Stimulated activated CD4-positive, alpha-beta T cell treated with anti-CD3 and anti-CD28 coated beads, Interleukin-1b, Interleukin-23, amount 100 ng/mL, for 48 hours (primary cell): ENCODE data around the gene TGFBR2.
"Not testable (repeated sequence)": the region's sequence is repeated elsewhere in the genome, so short reads cannot be mapped to it uniquely, and the experiment has no call there.

Experiments used
- DNase-seq: peaks from one replicate; pipeline ENCODE4 v3.0.0-alpha.2; 2020

TGFBR2 gene

DNA sequence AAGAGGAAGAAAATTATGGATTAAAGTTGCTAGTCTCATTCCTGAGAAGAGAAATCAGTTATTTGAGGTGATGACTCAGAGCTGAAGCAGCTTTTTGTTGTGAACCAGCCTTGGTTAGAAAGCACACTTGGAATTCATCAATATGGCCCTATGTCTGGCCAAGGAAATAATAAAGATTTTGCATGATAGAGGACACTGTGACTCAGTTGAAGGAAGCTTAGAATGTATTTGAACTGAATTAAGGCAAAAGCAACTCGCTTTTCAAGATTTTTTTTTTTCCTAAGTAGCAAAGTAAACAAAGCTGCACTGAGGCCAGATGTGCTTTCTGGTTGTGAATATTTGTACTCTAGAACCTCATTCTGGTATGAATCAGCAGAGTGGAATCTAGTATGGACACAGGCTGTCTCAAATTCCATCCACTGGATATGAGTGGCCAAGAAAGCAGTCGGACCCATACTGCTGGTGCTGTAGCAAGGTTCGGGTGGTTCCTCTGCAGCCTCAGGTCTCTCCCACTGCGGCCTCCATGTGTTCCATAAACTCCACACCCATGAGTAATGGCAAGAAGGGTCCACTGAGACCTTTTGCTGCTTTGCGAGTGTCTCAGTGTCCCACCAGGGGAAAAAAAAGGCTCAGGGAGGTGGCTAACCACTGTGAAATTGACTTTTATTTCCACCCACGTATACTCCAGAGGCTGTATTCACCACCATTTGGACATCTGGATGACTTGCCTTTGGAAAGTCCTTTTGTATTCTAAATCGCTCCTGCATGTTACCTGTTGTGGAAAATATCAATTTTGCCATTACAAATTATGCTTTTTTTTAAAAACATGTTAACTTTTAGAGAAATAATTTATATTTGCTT is 53.1 kb downstream of the TGFBR2 start:
- no peak for DNase-seq

DNA sequence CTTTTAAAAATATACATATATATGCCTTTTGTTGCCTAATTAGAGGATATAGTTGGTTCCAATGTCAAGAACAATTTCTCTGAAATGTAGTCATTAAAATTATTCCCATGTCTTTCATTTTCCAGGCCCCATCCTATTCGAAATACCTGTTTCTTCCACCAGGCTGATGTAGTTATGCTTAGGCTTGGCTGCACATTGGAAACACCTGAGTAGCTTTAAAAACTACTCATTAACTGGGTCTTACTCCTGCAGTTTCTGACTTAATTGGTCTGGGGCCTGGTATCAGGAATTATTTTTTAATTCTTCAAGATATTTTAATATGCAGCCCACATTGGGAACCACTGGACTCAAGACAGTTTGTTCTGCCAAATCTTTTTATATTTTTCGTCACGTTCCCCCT is 53.7 kb downstream of the TGFBR2 start:
- DNase-seq: no peak

DNA sequence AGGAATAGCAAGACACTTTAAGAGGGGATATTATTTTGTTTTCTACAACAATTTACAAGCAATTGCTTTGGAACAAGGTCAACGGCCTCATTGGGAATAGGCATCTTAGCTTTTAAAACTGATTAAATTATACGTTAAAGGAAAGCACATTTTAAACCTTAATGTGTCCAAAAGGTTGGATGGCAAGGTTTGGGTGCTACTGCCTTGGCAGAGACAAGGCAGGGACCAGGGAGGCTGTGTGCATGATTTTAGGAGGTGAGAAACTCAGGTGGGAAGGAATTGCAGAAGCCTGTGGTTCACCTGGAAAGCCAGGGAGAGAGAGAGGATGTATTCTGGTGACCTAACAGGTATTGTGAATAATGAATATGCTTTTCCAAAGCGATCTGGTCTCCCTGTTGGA is 54.3 kb downstream of the TGFBR2 start:
- no peak for DNase-seq

DNA sequence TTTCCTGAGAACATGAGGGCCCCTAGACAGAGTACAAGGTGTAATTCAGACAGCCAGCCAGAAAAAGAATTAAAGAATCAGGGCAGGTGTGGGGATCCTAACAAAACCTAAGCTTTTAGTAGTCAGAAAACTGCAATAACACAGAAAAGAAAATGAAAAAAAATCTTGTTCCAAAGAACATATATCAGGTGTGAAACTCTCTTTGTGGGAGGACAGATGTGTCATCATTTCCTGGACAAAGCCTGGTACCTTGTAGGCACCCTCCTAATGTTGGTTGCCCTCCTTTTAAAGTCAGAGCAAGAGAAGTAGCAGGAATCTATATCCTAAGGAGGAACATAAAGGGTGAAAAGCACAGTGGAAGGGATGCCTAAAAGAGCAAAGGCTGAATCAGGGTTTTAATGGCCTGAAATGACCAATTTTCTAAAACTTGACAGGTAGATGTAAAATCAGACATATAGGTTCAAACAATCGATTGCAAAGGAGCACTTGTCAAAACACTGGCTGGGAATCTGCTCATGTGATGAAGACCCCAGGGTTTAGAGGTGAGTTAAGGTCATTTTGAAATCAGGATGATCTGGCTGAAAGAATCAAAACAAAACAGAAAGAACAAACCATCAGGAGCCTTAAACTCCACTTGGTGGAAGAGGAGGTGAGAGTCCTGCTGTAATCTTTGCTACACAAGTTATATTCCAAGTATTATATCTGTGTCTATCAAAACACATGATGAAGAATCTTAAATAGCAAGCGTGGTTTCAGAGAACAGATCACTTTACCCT is 54.9 kb downstream of the TGFBR2 start:
- DNase-seq: no peak

DNA sequence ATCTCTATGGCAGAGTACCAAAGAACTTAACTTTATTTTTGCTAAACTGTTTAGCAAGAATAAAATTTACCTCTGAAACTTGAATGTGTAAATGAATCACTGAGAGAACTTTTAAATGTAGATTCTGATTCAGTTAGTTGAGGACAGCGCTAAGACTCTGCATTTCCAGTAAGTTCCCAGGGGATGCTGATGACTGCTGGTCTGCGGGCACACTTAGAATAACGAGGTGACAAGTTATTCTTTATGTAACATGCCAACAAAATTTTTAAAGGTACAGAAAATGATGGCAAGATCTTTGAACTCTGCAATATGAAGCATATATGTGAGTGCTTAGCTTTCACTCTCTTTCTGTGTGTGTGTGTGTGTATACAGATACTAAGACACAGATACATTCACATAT is 56.4 kb downstream of the TGFBR2 start:
- no peak for DNase-seq

DNA sequence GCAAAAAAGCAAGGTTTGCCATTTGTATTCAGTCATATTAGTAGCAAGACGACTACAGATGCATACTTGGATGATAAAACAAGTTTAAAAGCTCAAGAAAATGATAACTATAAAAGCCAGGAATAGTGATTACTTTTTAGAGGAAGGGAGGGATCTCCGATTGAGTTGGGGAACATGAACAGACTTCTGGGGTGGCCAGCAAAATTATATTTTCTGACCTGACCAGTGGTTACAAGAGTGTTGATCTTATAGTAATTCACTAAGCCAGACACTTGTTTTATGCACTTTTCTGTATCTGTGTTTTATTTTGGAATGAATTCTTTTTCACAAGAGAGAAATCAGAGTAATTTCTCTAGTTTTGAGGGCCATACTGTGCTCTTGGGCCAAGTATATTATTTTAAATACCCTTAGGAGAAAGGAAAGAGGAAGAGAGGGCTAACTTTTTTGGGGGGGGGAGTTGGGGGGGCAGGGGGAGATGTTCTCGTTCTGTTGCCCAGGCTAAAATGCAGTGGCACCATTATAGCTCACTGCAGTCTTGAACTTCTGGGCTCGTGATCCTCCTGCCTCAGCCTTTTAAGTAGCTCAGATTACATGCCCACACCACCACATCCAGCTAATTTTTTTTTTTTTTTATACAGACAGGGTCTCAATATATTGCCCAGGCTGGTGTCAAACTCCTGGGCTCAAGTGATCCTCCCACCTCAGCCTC is 57.3 kb downstream of the TGFBR2 start:
- no peak for DNase-seq

- DNase-seq: no peak
Measured at GRCh38 chr3:30664459-30664858, 58.1 kb downstream of the TGFBR2 start.

GRCh38 chr3:30664884-30665283 is 58.5 kb downstream of the TGFBR2 start:
- no peak for DNase-seq

DNA sequence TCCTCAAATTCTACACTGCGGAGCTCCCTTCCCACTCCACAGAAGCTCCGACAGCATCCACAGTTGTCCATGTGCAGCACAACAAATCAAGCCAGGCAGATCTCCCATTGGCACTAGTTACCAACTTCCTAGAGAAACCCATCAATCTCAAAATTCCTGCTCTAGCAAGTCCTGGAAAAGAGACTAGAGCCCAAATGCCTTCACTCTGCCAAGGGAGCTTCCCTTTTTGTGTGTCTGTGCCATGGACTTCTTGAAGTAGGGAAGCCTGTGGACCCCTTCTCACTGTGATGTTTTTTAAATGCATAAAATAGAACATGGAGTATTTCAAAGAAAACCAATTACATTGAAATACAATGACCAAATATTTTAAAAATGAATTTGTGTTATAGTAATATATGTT is 59.1 kb downstream of the TGFBR2 start:
- DNase-seq: no peak

DNA sequence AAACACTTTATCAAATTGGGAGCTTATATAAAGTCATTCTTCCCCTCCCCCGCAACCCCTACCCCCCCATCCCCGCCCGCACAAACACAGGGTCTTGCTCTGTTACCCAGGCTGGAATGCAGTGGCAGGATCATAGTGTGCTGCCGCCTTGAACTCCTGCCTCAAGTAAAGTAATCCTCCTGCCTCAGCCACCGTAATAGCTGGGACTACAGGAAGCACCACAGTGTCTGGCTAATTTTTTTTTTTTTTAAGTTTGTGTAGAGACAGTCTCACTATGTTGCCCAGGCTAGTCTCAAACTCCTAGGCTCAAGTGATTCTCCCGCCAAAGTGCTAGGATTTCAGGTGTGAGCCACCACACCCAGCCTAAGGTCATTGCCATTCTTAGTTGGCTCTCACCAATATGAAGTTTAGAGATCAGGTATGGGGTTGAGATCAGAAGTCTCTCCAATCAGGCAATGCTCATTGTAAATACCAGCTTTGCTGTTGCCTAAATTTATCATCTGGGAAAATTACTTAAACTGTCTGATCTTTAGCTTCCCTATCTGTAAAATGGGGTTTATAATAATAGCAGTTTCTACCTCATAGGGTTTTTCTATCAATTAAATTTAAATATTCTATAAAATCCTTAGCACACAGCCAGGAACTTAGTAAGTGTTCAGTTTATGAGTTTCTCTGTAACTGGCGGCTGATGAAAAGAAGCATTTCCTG is 60.3 kb downstream of the TGFBR2 start:
- DNase-seq: no peak

DNA sequence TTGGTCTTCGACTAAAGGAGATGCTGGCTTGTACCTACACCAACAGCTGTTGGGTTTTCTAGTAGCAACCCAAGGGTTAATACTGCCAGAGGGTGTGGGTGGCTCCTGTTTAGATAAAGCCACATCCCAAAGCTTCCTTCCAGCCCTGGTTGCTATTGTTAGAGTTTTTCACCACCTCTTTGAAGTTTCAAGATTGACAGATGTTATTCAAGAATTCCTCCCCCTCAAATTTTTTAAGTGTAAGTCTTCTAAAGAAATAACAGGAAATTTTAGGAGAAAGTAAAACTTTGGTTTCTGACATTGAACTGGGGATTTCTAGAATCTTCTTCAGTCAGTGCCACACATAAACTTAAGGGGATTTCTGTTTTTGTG is 60.9 kb downstream of the TGFBR2 start:
- no peak for DNase-seq

DNA sequence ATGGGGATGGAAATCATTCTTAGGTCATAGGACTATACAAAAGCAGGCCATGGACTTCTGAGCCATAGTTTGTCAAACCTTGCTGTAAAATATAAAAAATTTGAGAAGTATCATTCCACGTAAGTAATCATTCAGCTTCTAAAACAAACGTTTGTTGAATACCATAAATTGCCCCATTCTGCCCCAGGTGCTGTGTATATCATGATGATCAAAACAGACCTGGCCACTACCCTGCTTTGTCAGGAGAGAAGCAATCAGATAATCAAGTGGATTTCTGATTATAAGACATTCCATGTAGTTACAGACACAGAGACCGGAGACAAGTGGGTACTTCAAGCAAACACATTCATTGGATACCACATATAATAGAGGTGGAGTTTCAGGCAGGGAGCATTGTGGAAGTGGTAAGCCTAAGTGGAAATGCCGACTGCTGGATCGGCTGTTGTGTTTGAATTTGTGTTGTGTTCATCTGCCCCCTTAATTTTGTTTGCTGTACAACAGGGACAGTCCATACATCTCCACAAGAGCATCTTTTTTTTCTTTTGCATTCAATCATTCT is 61.7 kb downstream of the TGFBR2 start:
- no peak for DNase-seq

DNA sequence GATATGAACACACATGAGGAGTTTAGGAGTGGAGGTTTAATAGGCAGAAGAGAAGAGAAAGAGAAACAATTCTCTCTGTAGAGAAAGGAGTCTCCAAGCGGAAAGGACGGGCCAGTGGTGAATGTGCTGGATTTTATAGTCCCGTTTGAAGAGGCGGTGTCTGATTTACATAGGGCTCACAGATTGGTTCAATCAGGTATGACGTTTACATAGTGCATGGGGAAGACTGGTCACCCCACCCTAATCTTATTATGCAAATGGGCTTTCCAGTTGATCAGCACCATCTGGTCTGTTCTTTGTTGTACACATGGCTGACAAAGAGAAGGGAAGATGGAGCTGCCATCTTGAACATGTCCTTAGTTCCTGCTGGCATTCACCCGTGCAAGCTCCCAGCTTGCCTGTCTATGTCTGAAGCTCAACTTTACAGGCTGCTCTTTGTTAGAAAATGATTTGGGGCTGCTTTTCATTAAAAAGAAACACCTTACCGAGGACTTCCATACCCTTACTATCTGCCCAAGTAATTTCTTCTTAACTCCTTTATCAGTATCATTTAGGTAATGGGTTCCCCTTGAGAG is 63.0 kb downstream of the TGFBR2 start:
- not testable (repeated sequence) for DNase-seq

DNA sequence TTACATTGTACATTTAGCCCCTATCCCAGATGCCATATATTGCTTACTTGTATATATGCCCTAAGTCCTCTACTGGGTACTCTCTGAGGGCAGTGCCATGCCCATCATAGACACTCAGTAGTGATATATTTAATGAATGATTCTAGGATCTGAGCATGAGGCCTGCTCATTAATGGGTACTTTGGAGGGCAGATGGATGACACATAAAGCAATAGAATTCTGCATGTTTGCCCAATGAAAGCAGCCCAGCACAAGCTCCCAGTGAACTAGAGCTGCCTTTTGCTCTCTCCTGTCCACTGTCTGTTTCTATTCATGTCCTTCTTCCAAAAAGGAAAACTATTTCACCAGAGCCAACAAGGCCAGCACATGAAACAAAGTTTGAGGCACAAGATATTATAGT is 63.9 kb downstream of the TGFBR2 start:
- DNase-seq: no peak

DNA sequence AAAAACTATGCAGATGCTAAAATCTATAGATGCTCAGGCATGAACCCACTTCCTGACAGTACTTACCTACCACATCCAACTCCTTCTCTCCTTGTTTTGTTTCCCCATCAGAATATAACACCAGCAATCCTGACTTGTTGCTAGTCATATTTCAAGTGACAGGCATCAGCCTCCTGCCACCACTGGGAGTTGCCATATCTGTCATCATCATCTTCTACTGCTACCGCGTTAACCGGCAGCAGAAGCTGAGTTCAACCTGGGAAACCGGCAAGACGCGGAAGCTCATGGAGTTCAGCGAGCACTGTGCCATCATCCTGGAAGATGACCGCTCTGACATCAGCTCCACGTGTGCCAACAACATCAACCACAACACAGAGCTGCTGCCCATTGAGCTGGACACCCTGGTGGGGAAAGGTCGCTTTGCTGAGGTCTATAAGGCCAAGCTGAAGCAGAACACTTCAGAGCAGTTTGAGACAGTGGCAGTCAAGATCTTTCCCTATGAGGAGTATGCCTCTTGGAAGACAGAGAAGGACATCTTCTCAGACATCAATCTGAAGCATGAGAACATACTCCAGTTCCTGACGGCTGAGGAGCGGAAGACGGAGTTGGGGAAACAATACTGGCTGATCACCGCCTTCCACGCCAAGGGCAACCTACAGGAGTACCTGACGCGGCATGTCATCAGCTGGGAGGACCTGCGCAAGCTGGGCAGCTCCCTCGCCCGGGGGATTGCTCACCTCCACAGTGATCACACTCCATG is 65.3 kb downstream of the TGFBR2 start:
- peak; percentile 35 for DNase-seq

- no peak for DNase-seq
Measured at GRCh38 chr3:30672287-30672735, 65.9 kb downstream of the TGFBR2 start.

DNA sequence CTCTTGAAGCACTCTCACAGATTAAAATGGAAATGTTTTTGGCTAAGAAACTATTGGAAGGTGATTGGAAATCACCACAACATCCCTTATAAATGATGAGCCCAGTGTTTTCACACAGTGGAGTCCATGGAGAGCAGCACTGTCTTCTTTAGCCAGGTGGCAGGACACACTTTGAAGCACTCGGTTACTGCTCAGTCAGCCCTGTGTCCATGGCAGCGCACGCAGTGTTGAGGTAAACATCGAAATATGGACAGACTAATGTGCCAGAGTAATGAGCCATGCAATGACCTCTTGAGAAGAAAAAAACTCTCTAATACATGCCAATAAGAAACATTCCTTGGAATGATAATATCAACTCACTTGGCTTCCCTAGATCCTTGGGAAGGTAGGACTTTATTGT is 66.6 kb downstream of the TGFBR2 start:
- no peak for DNase-seq

DNA sequence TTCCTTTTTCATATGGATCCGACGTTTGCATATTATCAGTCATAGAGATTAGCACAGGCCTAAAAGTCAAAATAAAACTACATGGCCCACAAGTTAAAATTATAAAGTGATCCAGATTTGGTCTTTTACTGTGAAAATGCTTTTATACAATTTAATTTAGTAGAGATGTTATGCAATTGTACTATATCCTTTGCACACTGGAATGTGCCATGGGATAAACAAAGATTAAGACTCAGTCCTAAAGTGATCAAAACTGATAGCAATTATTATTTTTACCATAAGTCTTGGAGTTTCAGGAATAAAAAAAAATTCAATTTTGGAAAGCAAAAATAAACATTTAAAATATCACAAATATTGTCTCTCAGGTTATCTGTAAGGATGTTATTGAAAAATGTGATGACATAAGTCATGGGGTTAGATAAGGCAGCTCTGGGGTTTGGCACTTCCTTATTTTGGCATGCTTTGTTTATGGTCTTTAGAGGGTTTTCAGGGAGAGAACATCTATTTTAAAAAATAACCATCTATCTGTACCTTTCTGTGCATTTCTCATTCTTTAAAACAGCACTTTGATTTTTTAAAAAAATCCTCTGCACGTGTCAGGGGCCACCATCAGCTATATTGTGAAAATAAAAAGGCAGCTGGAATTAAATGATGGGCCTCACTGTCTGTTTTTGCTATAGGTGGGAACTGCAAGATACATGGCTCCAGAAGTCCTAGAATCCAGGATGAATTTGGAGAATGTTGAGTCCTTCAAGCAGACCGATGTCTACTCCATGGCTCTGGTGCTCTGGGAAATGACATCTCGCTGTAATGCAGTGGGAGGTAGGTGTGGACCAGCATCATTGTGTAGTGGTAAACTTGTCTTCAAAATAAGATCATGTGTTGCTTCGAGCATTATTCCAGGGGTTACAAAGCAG is 67.3 kb downstream of the TGFBR2 start:
- no peak for DNase-seq

- no peak for DNase-seq
Measured at GRCh38 chr3:30675006-30675405, 68.6 kb downstream of the TGFBR2 start.

- no peak for DNase-seq
Measured at GRCh38 chr3:30675774-30676173, 69.4 kb downstream of the TGFBR2 start.
